Stomach (tissue), 19 donors: ENCODE data around the gene RGS12. TPM values are rescaled to one million over a fixed set of nuclear protein-coding genes. Genes with fewer than 3 reads are reported as not detected.

Experiments
- DNase-seq, 2 donors: peaks; one replicate each; pipeline versions ENCODE4 v3.0.0 to v3.0.0-alpha.2; 2013 to 2019
- H3K27ac ChIP-seq, 5 donors: fragments of 200-600 bp in 4 of 5; sonication (generic) in 4 of 5; one replicate each; pipeline ENCODE4 v1.5.1; 2013 to 2019; ENCODE audit warnings: mild to moderate bottlenecking in 1 of 5, moderate library complexity in 1 of 5
- H3K27me3 ChIP-seq, 3 donors: fragments of 200-600 bp; sonication (generic); one replicate each; pipeline ENCODE4 v1.5.1; 2017 to 2019; ENCODE audit warnings: mixed run types in 1 of 3
- H3K36me3 ChIP-seq, 4 donors: fragments of 200-600 bp; sonication (generic); 1 replicate in 3 of 4; 2 replicates in 1 of 4; pipeline ENCODE4 v1.5.1; 2016 to 2019
- H3K4me1 ChIP-seq, 4 donors: fragments of 200-600 bp; sonication (generic); one replicate each; pipeline ENCODE4 v1.5.1; 2016 to 2019
- H3K4me3 ChIP-seq, 4 donors: fragments of 200-600 bp; sonication (generic) in 3 of 4; one replicate each; pipeline ENCODE4 v1.5.1; 2016 to 2019; ENCODE audit warnings: mild to moderate bottlenecking in 1 of 4
- H3K9me3 ChIP-seq, 4 donors: fragments of 200-600 bp; sonication (generic); one replicate each; pipeline ENCODE4 v1.5.1; 2016 to 2019
- CTCF ChIP-seq, 7 experiments: fragments of 450-650 bp in 4 of 7; fragments of 200-600 bp in 3 of 7; sonication (generic) in 3 of 7; IDR thresholded peaks; one replicate each; pipeline ENCODE4 v1.5.1; 2016 to 2019; ENCODE audit warnings: antibody characterized with exemption in 7 of 7, control low read depth in 2 of 7, mild to moderate bottlenecking in 1 of 7
- EP300 ChIP-seq: sonication (generic); formaldehyde crosslinking; IDR thresholded peaks from one replicate; pipeline ENCODE4 v1.6.1; 2017; ENCODE audit warnings: antibody characterized with exemption
- POLR2A ChIP-seq, 4 donors: fragments of 450-650 bp; IDR thresholded peaks; one replicate each; pipeline ENCODE4 v1.6.1; 2016; ENCODE audit warnings: antibody characterized with exemption in 4 of 4, control low read depth in 2 of 4, mild to moderate bottlenecking in 1 of 4, moderate library complexity in 1 of 4
- POLR2AphosphoS5 ChIP-seq, 3 donors: sonication (generic); formaldehyde crosslinking; IDR thresholded peaks; one replicate each; pipeline ENCODE4 v1.6.1; 2016; ENCODE audit warnings: antibody characterized with exemption in 3 of 3
- WGBS, 5 donors: extraction: QIAGEN DNeasy Blood & Tissue Kit in 3 of 5; methylation state at CpG; one replicate each; pipeline versions ENCODE4 v1.1.5 to v1.1.7; 2013 to 2018; 5-methylcytosine and 5-hydroxymethylcytosine counted together
- intact Hi-C: fragments of 100-400 bp; cut with DNase I; formaldehyde crosslinking; loops from one replicate; pipeline ENCODE4 v1.15.1; 2023; ENCODE audit warnings: low total_unique reads
- long read RNA-seq, 10 donors: transcript quantifications; one replicate each; lab custom pipeline, GENCODE V29; 2026
- polyA plus RNA-seq, 3 donors: library from polyadenylated mRNA; stranded (reverse); fragments of 200-250 nt; gene quantifications; one replicate each; pipeline ENCODE4 v1.2.3, GENCODE V29; 2013
- total RNA-seq, 5 donors: library from RNA; depleted of rRNA; stranded (reverse); fragments of >200 nt; gene quantifications; one replicate each; pipeline versions ENCODE4 v1.1.0 to v1.2.3, GENCODE V29; 2014 to 2016
- donor health status: healthy with polysubstance abuse.
- donor health status: Bipolar disorder and iron deficiency.
- donor health status: healthy.

The RGS12 gene
- total RNA-seq: 10 to 100 TPM in 2 of 5 donors, 1 to 10 TPM in 3; 3.5 to 51.8 (median 9.0) TPM
- 10 to 100 TPM; 18.9 to 35.2 (median 20.5) TPM for polyA plus RNA-seq
- long read RNA-seq, donor 1: 0 reads
- long read RNA-seq, donor 2, partial matches to known transcripts: 0 of 1 reads
- long read RNA-seq, donor 2, other reads (novel, unspliced or antisense): 0 of 1 reads
- long read RNA-seq, donor 3: 0 reads
- long read RNA-seq, donor 4: 0 reads
- long read RNA-seq, donor 5, partial matches to known transcripts: 0 of 6 reads
- long read RNA-seq, donor 5, other reads (novel, unspliced or antisense): 6 of 6 reads
- long read RNA-seq, donor 6: 0 reads
- long read RNA-seq, donor 7: 0 reads
- long read RNA-seq, donor 8: 0 reads
- long read RNA-seq, donor 9, partial matches to known transcripts: 0 of 1 reads
- long read RNA-seq, donor 9, other reads (novel, unspliced or antisense): 0 of 1 reads
- long read RNA-seq, donor 10, full-length matches to known transcripts: 2 of 2 reads
- long read RNA-seq, donor 10, partial matches to known transcripts: 0 of 2 reads
- long read RNA-seq, donor 10, other reads (novel, unspliced or antisense): 0 of 2 reads

- H3K36me3 ChIP-seq: no peaks in the 10 kb centered on the region
- H3K9me3 ChIP-seq: peaks cover 0 to 4% (median 0%) of the 10 kb centered on the region in 4 donors
- peaks cover 0 to 5% (median 4%) of the 10 kb centered on the region in 3 donors for H3K27me3 ChIP-seq
- WGBS, 5 donors: 0 to 1% (median 1%) methylated on average over 2 to 104 of the region's 121 CpGs
- intact Hi-C loops: no loop called here
- H3K4me1 ChIP-seq: peaks cover 11 to 32% (median 28%) of the 10 kb centered on the region in 4 donors
- peak within 1 kb of the TSS; percentile 89 to 98 (median 95) for H3K27ac ChIP-seq
- peak; percentile 95 to 98 for DNase-seq
- peak within 1 kb of the TSS; percentile 81 to 93 (median 86) for H3K4me3 ChIP-seq
- peak; percentile 67 to 88 (median 77) for TF ChIP-seq POLR2AphosphoS5 (IDR thresholded peaks at IDR 0.05)
- peak in 1 of 4 donors; percentile 66 for TF ChIP-seq POLR2A (IDR thresholded peaks at IDR 0.05)
- no peak for TF ChIP-seq EP300
Measured at GRCh38 chr4:3292571-3293400, at the start of gene RGS12. Gene RGS12, plus strand, starts transcription at chr4:3293021. Its CDS starts 23,150 bp downstream, at chr4:3316171.

GRCh38 chr4:3243136-3243780 lies 49.6 kb upstream of the RGS12 start:
- Histone ChIP-seq H3K27me3 (no peaks in the 10 kb centered on the region), H3K27ac (peak overlapping the region in 1 of 5 donors; percentile 81), H3K36me3 (peaks cover 26 to 61% (median 53%) of the 10 kb centered on the region in 4 donors), H3K9me3 (no peaks in the 10 kb centered on the region), H3K4me3 (no peak overlapping the region), H3K4me1 (peaks cover 6 to 35% (median 9%) of the 10 kb centered on the region in 4 donors)
- 70 to 80% (median 76%) methylated on average over 14 to 23 of the region's 23 CpGs for WGBS, 5 donors
- intact Hi-C loops: no loop called here
- TF ChIP-seq CTCF (IDR thresholded peaks at IDR 0.05) (no peak), EP300 (no peak), POLR2AphosphoS5 (IDR thresholded peaks at IDR 0.05) (no peak), POLR2A (IDR thresholded peaks at IDR 0.05) (no peak)
- peak in 1 of 2 donors; percentile 54 for DNase-seq

- no peak for DNase-seq
- 58 to 83% (median 64%) methylated on average over 1 of the region's 1 CpG; no CpG with 5 or more reads in 1 of the 5 donors for WGBS, 5 donors
- Histone ChIP-seq H3K36me3 (peaks cover 20 to 54% (median 45%) of the 10 kb centered on the region in 4 donors), H3K4me3 (no peak overlapping the region), H3K9me3 (no peaks in the 10 kb centered on the region), H3K4me1 (peaks cover 6 to 35% (median 9%) of the 10 kb centered on the region in 4 donors), H3K27ac (peak overlapping the region in 1 of 5 donors; percentile 81), H3K27me3 (no peaks in the 10 kb centered on the region)
- no peak for TF ChIP-seq CTCF (IDR thresholded peaks at IDR 0.05)
- TF ChIP-seq EP300: no peak
- no peak for TF ChIP-seq POLR2A (IDR thresholded peaks at IDR 0.05)
- TF ChIP-seq POLR2AphosphoS5 (IDR thresholded peaks at IDR 0.05): no peak
- intact Hi-C loops: no loop called here
Measured at GRCh38 chr4:3244002-3244401, 48.8 kb upstream of the RGS12 start.

GRCh38 chr4:3244747-3245146 lies 48.1 kb upstream of the RGS12 start:
- no peak overlapping the region for H3K4me3 ChIP-seq
- H3K9me3 ChIP-seq: no peaks in the 10 kb centered on the region
- peaks cover 6 to 35% (median 9%) of the 10 kb centered on the region in 4 donors for H3K4me1 ChIP-seq
- 80 to 92% (median 87%) methylated on average over 6 to 9 of the region's 9 CpGs for WGBS, 5 donors
- H3K27me3 ChIP-seq: no peaks in the 10 kb centered on the region
- intact Hi-C loops: no loop called here
- H3K27ac ChIP-seq: no peak overlapping the region
- no peak for DNase-seq
- TF ChIP-seq POLR2A (IDR thresholded peaks at IDR 0.05) (no peak), POLR2AphosphoS5 (IDR thresholded peaks at IDR 0.05) (no peak), EP300 (no peak), CTCF (IDR thresholded peaks at IDR 0.05) (no peak)
- peaks cover 12 to 46% (median 38%) of the 10 kb centered on the region in 4 donors for H3K36me3 ChIP-seq
